Lung (tissue), 12 donors: ENCODE measurements around the gene TIMP4. TPM values are rescaled to one million over a fixed set of nuclear protein-coding genes. Genes with fewer than 3 reads are reported as not detected.

ENCODE experiments used
- ATAC-seq: fragments of 200-7000 bp; cut with Tn5 transposase; one replicate; pipeline ENCODE4 v1.9.1; 2020; ENCODE audit warnings: moderate number of reproducible peaks; ENCODE audit not compliant: insufficient read depth, low FRiP score
- DNase-seq, 3 donors: peaks; one replicate each; pipeline ENCODE4 v3.0.0-alpha.2; 2013 to 2017
- H3K27ac ChIP-seq, 2 donors: one replicate each; pipeline ENCODE4 v1.5.1; 2013; ENCODE audit warnings: mild to moderate bottlenecking in 2 of 2, moderate library complexity in 2 of 2, control low read depth in 1 of 2, inconsistent platforms in 1 of 2, low read depth in 1 of 2, low read length in 1 of 2
- H3K27me3 ChIP-seq, 3 donors: one replicate each; pipeline ENCODE4 v1.5.1; 2013; ENCODE audit warnings: low read length in 2 of 3; ENCODE audit not compliant: control insufficient read depth in 3 of 3, insufficient read depth in 3 of 3
- H3K36me3 ChIP-seq, 4 donors: one replicate each; pipeline ENCODE4 v1.5.1; 2013; ENCODE audit warnings: low read length in 4 of 4, mild to moderate bottlenecking in 1 of 4, moderate library complexity in 1 of 4; ENCODE audit not compliant: control insufficient read depth in 4 of 4, insufficient read depth in 4 of 4
- H3K4me1 ChIP-seq, 5 donors: one replicate each; pipeline ENCODE4 v1.5.1; 2013; ENCODE audit warnings: low read length in 5 of 5, mild to moderate bottlenecking in 2 of 5, moderate library complexity in 1 of 5; ENCODE audit not compliant: control insufficient read depth in 5 of 5, insufficient read depth in 5 of 5
- H3K4me3 ChIP-seq: one replicate; pipeline ENCODE4 v1.5.1; 2013; ENCODE audit warnings: mild to moderate bottlenecking, control low read depth, moderate library complexity
- H3K9ac ChIP-seq, 2 donors: one replicate each; pipeline ENCODE4 v1.5.1; 2013; ENCODE audit warnings: low read length in 2 of 2, control low read depth in 1 of 2; ENCODE audit not compliant: insufficient read depth in 1 of 2
- H3K9me3 ChIP-seq, 4 donors: one replicate each; pipeline ENCODE4 v1.5.1; 2013; ENCODE audit warnings: low read length in 3 of 4, mild to moderate bottlenecking in 1 of 4, moderate library complexity in 1 of 4; ENCODE audit not compliant: control insufficient read depth in 4 of 4, insufficient read depth in 3 of 4
- CTCF ChIP-seq: IDR thresholded peaks from 2 replicates; pipeline ENCODE4 v1.5.1; 2012; ENCODE audit warnings: mild to moderate bottlenecking; ENCODE audit errors: control extremely low read depth, extremely low read depth
- WGBS, 2 donors: extraction: QIAGEN DNeasy Blood & Tissue Kit; methylation state at CpG; one replicate each; pipeline ENCODE4 v1.1.7; 2013; 5-methylcytosine and 5-hydroxymethylcytosine counted together
- polyA plus RNA-seq, 2 donors: library from polyadenylated mRNA; stranded (reverse); fragments of 200-250 nt; gene quantifications; one replicate each; pipeline ENCODE4 v1.2.1, GENCODE V29; 2013
- total RNA-seq, 2 donors: library from RNA; depleted of rRNA in 1 of 2; stranded (reverse); fragments of >200 nt in 1 of 2; gene quantifications; one replicate each; pipeline ENCODE4 v1.2.1, GENCODE V29; 2014 to 2021
- donor health status: control.
- donor health status: control.
- donor health status: Bipolar disorder and iron deficiency.
- donor health status: healthy.
- donor health status: DM: yes; HTN: yes; CAD: no.

The TIMP4 gene
- total and polyA plus RNA-seq, 4 donors = 0.48 to 22.2 (median 9.3) TPM

GRCh38 chr3:12117473-12117872 lies 41.2 kb downstream of the TIMP4 start:
- Histone ChIP-seq H3K36me3 (no peaks in the 10 kb centered on the region), H3K27me3 (peaks cover 0 to 4% (median 0%) of the 10 kb centered on the region in 3 donors), H3K9ac (no peak overlapping the region), H3K4me1 (peaks cover 0 to 2% (median 0%) of the 10 kb centered on the region in 5 donors), H3K27ac (no peak overlapping the region), H3K4me3 (no peak overlapping the region), H3K9me3 (no peaks in the 10 kb centered on the region)
- DNase-seq (no peak), ATAC-seq (no peak)
- TF ChIP-seq CTCF = no peak

- DNase-seq (no peak), ATAC-seq (no peak)
- Histone ChIP-seq H3K9ac (no peak overlapping the region), H3K4me1 (peaks cover 0 to 2% (median 0%) of the 10 kb centered on the region in 5 donors), H3K9me3 (no peaks in the 10 kb centered on the region), H3K4me3 (no peak overlapping the region), H3K36me3 (no peaks in the 10 kb centered on the region), H3K27ac (no peak overlapping the region), H3K27me3 (peaks cover 0 to 4% (median 0%) of the 10 kb centered on the region in 3 donors)
- 63% methylated on average over 4 of the region's 4 CpGs for WGBS, 2 donors
- TF ChIP-seq CTCF = no peak
Measured at GRCh38 chr3:12116870-12117269, 41.8 kb downstream of the TIMP4 start.

DNA sequence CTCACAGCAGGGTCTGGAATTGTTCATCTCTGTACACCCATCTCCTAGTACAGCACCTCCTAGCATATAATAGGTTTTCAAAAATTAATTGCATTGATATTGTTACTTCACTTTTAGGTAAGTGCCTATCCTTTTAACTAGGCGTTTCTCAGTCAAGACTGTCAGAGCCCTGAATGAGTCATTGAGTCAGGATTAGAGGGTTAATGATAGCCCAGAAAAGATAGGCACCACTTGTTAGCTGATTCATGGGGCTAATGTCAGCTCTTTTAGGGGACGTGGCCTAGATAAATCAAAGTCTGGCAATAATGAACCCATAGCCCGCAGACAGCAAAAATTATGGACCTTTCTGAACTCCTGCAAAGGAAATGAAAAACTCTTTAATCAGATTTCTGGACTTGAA lies 42.9 kb downstream of the TIMP4 start:
- Histone ChIP-seq H3K4me3 (no peak overlapping the region), H3K27ac (no peak overlapping the region)
- no peak for ATAC-seq

More for the DNA sequence above, 42.9 kb downstream of the TIMP4 start:
- Histone ChIP-seq H3K9ac (no peak overlapping the region), H3K36me3 (no peaks in the 10 kb centered on the region), H3K27me3 (peaks cover 0 to 4% (median 0%) of the 10 kb centered on the region in 3 donors), H3K4me1 (peaks cover 0 to 2% (median 0%) of the 10 kb centered on the region in 5 donors), H3K9me3 (no peaks in the 10 kb centered on the region)
- no peak for DNase-seq
- no peak for TF ChIP-seq CTCF
- WGBS, 2 donors = 77 to 91% methylated on average over 3 of the region's 3 CpGs
